Transverse colon (tissue), 4 donors: ENCODE measurements around the gene TRAIP.

Experiments
- CTCF ChIP-seq, 5 experiments: fragments of 200-600 bp in 3 of 5; fragments of 450-650 bp in 2 of 5; sonication (generic) in 3 of 5; IDR thresholded peaks; 1 replicate in 2 of 5; 2 replicates in 3 of 5; pipeline ENCODE4 v1.5.1; 2016 to 2017; ENCODE audit warnings: antibody characterized with exemption in 5 of 5, inconsistent platforms in 3 of 5, mild to moderate bottlenecking in 2 of 5, moderate library complexity in 1 of 5
- EP300 ChIP-seq: sonication (generic); formaldehyde crosslinking; IDR thresholded peaks from one replicate; pipeline ENCODE4 v1.6.1; 2017; ENCODE audit warnings: antibody characterized with exemption, low read depth
- POLR2A ChIP-seq: fragments of 450-650 bp; IDR thresholded peaks from one replicate; pipeline ENCODE4 v1.6.1; 2016; ENCODE audit warnings: antibody characterized with exemption, mild to moderate bottlenecking, moderate library complexity
- POLR2AphosphoS5 ChIP-seq, 3 donors: sonication (generic); formaldehyde crosslinking; IDR thresholded peaks; one replicate each; pipeline ENCODE4 v1.6.1; 2016; ENCODE audit warnings: antibody characterized with exemption in 3 of 3

GRCh38 chr3:49780080-49780974, 76.0 kb downstream of the TRAIP start:
- TF ChIP-seq CTCF (IDR thresholded peaks at IDR 0.05) (no peak), POLR2AphosphoS5 (IDR thresholded peaks at IDR 0.05) (no peak), EP300 (no peak), POLR2A (no peak)
